Testis (tissue), 3 donors: ENCODE measurements around the gene PRR7. TPM values are rescaled to one million over a fixed set of nuclear protein-coding genes. Genes with fewer than 3 reads are reported as not detected.

Source experiments
- DNase-seq: peaks from one replicate; pipeline ENCODE4 v3.0.0-alpha.2; 2019
- H3K27ac ChIP-seq, 2 donors: fragments of 200-600 bp; sonication (generic); one replicate each; pipeline ENCODE4 v1.5.1; 2019
- H3K27me3 ChIP-seq: fragments of 200-600 bp; sonication (generic); one replicate; pipeline ENCODE4 v1.5.1; 2019
- H3K36me3 ChIP-seq: fragments of 200-600 bp; sonication (generic); one replicate; pipeline ENCODE4 v1.5.1; 2017; ENCODE audit warnings: low read depth; ENCODE audit errors: missing control alignments
- H3K4me1 ChIP-seq: fragments of 200-600 bp; sonication (generic); one replicate; pipeline ENCODE4 v1.5.1; 2019
- H3K4me3 ChIP-seq, 2 donors: fragments of 200-600 bp; sonication (generic); one replicate each; pipeline ENCODE4 v1.5.1; 2017 to 2019
- H3K9me3 ChIP-seq: fragments of 200-600 bp; sonication (generic); one replicate; pipeline ENCODE4 v1.5.1; 2017
- POLR2A ChIP-seq: fragments of 450-650 bp; IDR thresholded peaks from one replicate; pipeline ENCODE4 v1.6.1; 2017; ENCODE audit warnings: antibody characterized with exemption, mild to moderate bottlenecking, moderate library complexity
- WGBS, 2 donors: methylation state at CpG; one replicate each; pipeline ENCODE4 v1.1.5; 2018; 5-methylcytosine and 5-hydroxymethylcytosine counted together
- intact Hi-C: fragments of 100-400 bp; cut with DNase I; formaldehyde crosslinking; loops from one replicate; pipeline ENCODE4 v1.15.1; 2023; ENCODE audit warnings: low total_unique reads
- polyA plus RNA-seq: library from polyadenylated mRNA; stranded (reverse); fragments of 350-450 nt; fragmentation: Illumina TruSeq; extraction: RNeasy Lipid Tissue Mini Kit (QIAGEN cat#74804); gene quantifications from one replicate; pipeline ENCODE4 v1.2.3, GENCODE V29; 2014; ENCODE audit warnings: low read depth, low replicate concordance; ENCODE audit not compliant: insufficient read depth
- total RNA-seq, 2 donors: library from RNA; depleted of rRNA; stranded (reverse); fragments of >200 nt; gene quantifications; one replicate each; pipeline ENCODE4 v1.2.3, GENCODE V29; 2016
- TF ChIP-seq, protein P1 (sequence below), 3 experiments: fragments of 450-650 bp in 2 of 3; fragments of 200-600 bp in 1 of 3; sonication (generic) in 1 of 3; IDR thresholded peaks; one replicate each; pipeline ENCODE4 v1.5.1; 2016 to 2019; ENCODE audit warnings: antibody characterized with exemption in 3 of 3, mild to moderate bottlenecking in 2 of 3, moderate library complexity in 1 of 3

Gene PRR7
- total and polyA plus RNA-seq, 3 donors from 2014 or later: 2.8 to 23.2 (median 19.9) TPM

DNA sequence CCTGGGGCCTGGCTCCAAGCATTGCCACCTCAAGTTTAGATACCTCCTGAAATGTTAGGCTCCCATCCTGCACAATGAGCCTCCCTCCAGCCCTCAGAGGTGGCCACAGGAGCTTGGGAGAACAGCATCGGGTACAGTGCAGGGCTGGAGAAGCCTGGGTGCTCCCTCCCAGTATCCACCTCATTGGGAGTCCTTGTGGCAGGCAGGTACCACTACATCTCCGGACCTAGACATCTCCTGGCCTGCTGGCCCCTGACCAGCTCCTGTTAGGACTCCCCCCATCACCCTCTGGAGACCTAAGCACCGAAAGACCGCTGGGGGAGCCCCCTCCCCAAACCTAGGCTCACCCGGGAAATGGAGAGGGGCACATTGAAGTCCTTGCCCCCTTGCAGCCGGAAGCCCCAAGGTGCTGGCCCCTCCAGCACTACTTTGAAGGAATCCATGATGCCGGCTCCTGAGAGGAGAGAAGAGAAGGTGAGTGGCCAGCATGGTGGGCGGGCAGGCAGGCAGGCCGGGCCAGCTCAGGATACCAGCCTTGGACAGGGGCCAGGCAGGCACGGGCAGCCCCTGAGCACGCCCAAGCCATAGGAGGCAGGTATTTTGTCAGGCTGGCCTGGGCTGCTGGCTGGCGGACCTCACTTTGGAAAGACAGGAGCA lies 49.6 kb downstream of the PRR7 start:
- Histone ChIP-seq H3K4me1 (peaks cover 51% of the 10 kb centered on the region), H3K27me3 (no peaks in the 10 kb centered on the region), H3K9me3 (no peaks in the 10 kb centered on the region), H3K27ac (peak overlapping the region; percentile 85 to 86), H3K4me3 (peak overlapping the region; percentile 58 to 85), H3K36me3 (no peaks in the 10 kb centered on the region)
- intact Hi-C loops: no loop called here
- TF ChIP-seq POLR2A: no peak
- TF ChIP-seq, protein P1, sequence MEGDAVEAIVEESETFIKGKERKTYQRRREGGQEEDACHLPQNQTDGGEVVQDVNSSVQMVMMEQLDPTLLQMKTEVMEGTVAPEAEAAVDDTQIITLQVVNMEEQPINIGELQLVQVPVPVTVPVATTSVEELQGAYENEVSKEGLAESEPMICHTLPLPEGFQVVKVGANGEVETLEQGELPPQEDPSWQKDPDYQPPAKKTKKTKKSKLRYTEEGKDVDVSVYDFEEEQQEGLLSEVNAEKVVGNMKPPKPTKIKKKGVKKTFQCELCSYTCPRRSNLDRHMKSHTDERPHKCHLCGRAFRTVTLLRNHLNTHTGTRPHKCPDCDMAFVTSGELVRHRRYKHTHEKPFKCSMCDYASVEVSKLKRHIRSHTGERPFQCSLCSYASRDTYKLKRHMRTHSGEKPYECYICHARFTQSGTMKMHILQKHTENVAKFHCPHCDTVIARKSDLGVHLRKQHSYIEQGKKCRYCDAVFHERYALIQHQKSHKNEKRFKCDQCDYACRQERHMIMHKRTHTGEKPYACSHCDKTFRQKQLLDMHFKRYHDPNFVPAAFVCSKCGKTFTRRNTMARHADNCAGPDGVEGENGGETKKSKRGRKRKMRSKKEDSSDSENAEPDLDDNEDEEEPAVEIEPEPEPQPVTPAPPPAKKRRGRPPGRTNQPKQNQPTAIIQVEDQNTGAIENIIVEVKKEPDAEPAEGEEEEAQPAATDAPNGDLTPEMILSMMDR (IDR thresholded peaks at IDR 0.05): peak in 1 of 3 experiments; percentile 14
- DNase-seq: no peak
- 6 to 16% methylated on average over 6 to 12 of the region's 12 CpGs for WGBS, 2 donors

- WGBS, 2 donors: 1 to 10% methylated on average over 2 to 29 of the region's 29 CpGs
These were observed 50.2 kb downstream of the PRR7 start for GRCh38 chr5:177496727-177497291.

DNA sequence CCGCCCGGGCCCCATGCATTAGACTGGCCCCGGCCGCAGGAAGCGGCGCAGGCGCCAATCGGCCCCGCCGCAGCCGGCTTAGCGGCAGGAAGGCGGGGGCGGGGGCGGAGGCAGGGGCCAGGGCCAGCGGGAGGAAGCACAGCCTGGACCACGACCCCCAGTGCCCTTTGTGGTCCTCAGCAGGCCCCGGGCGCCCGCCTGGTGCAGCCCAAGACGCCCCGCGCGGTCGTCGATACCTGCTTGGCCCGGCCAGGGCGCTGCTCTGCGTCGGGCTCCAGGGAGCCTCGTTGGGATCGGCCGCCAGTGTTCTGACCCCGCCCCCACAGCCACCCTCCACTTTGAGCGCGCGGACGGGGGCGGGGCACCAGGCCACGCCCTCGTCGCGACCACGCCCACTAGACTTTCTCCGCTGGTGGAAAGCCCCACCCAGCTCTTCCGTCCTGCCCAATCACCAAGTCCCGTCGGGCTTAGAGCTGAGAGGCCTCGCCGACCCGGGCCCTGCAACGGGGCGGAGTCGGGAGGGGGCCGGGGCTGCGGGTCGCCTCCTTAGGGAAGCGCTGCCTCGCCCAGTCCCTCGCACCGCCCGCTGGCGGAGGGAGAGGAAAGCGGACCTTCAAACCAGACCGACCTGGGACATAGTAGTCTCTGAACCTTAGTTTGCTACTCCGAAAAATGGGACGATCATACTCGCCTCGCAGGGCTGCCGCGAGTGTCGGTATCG lies 50.8 kb downstream of the PRR7 start, which contains the start of gene PDLIM7:
PDLIM7 (minus strand) TSS at position 313 of the 721 bp plus-strand sequence. CDS start 1,092 bp downstream, outside the sequence.
- H3K9me3 ChIP-seq: no peaks in the 10 kb centered on the region
- DNase-seq: peak; percentile 97
- WGBS, 2 donors: 1% methylated on average over 19 to 51 of the region's 73 CpGs
- peak within 1 kb of the TSS; percentile 85 to 86 for H3K27ac ChIP-seq
- intact Hi-C loops: no loop called here
- H3K4me3 ChIP-seq: peak within 1 kb of the TSS; percentile 58 to 85
- TF ChIP-seq POLR2A: peak; percentile 88
- TF ChIP-seq, protein P1 (IDR thresholded peaks at IDR 0.05): peak in 1 of 3 experiments; percentile 12
- H3K4me1 ChIP-seq: peaks cover 59% of the 10 kb centered on the region
- no peaks in the 10 kb centered on the region for H3K27me3 ChIP-seq
- H3K36me3 ChIP-seq: no peaks in the 10 kb centered on the region

More at GRCh38 chr5:177496727-177497291, 50.2 kb downstream of the PRR7 start:
- no peaks in the 10 kb centered on the region for H3K36me3 ChIP-seq
- H3K9me3 ChIP-seq: no peaks in the 10 kb centered on the region
- H3K4me1 ChIP-seq: peaks cover 57% of the 10 kb centered on the region
- no peak for TF ChIP-seq POLR2A
- TF ChIP-seq, protein P1 (IDR thresholded peaks at IDR 0.05): no peak
- DNase-seq: peak; percentile 74
- H3K27ac ChIP-seq: peak overlapping the region; percentile 85 to 86
- H3K27me3 ChIP-seq: no peaks in the 10 kb centered on the region
- intact Hi-C loops: no loop called here
- H3K4me3 ChIP-seq: peak overlapping the region; percentile 58 to 85

GRCh38 chr5:177498013-177498787 lies 51.6 kb downstream of the PRR7 start:
- intact Hi-C loops: no loop called here

More at GRCh38 chr5:177498013-177498787, 51.6 kb downstream of the PRR7 start:
- Histone ChIP-seq H3K27me3 (no peaks in the 10 kb centered on the region), H3K36me3 (no peaks in the 10 kb centered on the region), H3K4me1 (peaks cover 56% of the 10 kb centered on the region), H3K9me3 (no peaks in the 10 kb centered on the region), H3K4me3 (peak overlapping the region; percentile 58 to 85), H3K27ac (peak overlapping the region; percentile 25 to 86)
- TF ChIP-seq, protein P1 (IDR thresholded peaks at IDR 0.05): no peak
- TF ChIP-seq POLR2A: no peak
- WGBS, 2 donors: 5 to 10% methylated on average over 34 to 48 of the region's 48 CpGs
- peak; percentile 44 for DNase-seq
